Measurements from ENCODE around the gene WLS.

The WLS gene

DNA sequence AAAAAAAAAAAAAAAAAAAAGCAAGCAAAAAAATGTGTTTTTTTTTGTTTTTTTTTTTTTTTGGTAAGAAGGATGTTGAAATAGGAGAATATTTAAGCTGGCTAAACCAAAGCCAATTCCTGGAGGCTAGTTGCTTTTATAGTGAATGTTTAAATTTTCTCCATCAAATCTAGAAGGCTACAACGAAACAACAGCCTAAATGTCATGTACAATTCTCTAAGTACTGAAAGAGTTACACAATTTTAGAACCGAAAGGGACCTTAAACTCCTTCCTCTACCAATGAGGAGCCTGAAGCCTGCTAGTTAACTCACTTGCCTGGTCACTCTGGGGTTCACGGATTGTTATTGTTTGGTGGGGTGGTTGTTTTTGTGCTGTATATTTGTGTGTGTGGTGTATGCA lies 3.5 kb downstream of the WLS start:
- peak; percentile 86 for DNase-seq (ENCODE audit: low read depth)

DNA sequence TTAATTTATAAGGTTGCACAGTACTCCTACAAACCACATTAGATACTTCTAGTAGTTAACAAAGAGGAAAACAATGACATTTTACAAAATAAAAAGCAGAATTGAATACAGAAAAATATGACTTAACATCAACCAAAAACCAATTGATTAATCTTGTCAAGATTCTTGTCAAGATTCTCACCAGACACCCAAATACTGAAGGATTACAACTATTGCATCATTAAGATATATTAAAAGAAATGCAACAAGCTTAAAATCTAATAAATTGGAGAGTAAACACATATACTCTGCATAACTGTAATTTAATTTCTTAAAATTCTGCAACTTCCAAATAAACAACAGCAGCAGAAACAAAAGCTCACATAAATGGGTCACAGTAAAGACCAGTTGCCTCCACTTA lies 4.7 kb downstream of the WLS start:
- DNase-seq (ENCODE audit: low read depth), result no peak

DNA sequence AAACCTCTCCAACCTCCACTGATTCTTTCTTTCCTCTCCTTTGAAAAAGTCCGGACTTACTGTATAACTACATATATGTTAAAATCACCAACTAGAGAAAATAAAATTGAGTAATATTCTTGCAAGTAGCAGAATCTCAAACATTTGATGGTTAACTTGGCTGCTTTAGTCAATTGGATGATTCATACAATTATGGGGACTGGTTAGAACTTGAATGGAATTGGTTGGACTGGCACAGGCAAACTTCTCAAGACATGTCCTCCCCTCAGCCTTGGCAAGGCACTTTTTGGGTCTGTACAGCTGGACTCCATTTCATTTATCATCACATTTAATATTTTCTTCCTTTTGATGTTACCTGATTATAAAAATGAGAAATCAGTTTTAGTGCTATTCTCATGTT lies 6.5 kb downstream of the WLS start:
- DNase-seq (ENCODE audit: low read depth), result peak; percentile 33

DNA sequence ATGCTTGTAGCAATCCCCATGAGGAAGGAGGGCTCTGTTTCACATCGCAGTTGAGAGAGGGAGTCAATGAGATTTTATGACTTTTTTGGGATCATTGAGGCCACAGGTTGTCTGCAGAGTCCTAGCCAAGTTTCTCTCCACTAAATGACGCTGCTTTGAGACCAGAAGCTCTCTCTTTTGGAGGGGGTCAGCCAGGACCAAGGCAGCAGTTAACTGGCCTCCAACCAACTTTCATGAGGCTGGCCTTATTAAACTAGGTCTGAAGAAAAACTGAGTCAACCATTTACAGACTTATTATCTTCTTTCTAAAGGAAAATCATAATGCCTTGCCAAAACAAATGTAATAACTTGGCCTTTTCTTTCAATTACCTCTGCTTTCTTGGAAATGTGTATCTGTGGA lies 8.6 kb downstream of the WLS start:
- no peak for DNase-seq (ENCODE audit: low read depth)

DNA sequence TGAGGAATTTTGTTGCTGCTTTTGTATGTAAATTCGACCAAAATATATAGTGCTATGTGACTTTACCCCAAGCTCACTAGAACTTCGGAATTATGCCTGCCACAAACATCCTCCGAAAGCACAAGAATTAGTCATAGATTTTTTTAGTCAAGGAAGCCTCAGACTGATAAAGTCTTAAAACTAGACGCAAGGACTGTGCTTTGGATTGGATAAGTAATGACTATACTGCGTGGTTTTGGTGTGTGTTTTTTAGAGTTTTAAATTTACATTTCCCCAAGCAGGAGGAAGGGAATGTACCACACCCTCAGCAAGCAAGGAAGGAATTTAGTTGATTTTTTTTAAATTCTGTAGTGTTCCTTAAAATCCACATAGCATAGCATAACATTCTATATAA lies 10.3 kb downstream of the WLS start:
- no peak for DNase-seq (ENCODE audit: low read depth)

DNA sequence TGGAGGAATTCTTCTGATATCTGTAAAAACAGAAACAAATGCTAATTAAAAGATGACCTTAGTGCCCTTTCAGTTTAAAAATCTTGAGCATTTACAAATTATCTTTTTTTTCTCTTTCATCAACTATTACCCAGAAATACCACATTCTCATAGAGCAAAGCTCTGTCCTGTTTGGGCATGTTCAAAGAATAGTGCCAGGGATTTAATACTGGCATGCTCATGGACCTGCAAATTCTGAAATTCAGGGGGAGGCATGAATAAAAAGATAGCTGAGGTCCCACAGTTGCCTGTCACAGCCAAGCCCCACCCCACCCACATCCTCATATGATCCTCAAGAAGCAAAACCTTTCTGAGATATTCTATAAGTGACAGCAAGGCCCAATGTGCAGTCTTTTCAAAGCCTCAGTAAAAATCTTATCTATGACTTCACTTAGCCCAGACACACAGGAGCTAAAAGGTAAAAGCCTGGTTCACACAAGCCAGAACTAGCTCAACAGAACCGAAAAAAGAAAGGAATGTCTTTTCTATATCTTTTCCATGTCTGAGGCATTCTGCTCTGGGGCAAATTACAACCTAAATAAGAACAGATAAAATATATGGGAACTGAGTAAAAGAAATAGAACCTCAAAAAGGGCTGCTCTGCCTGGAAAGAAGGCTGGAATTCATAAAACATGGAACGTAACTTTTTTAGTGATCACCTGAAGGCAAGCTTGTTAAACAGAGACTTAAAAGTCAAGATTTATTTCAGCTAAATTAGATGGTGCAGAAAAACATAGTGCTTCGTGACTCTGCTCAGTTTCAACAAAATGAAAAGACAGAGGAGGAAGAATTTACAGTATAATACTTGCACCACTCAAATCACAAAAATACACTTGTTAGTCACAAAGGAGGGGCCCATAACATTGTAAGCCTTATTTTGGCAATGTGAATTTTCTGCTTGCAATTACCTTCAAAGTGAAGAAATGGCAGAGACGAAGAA lies 11.0 kb downstream of the WLS start:
- no peak for DNase-seq (ENCODE audit: low read depth)

DNA sequence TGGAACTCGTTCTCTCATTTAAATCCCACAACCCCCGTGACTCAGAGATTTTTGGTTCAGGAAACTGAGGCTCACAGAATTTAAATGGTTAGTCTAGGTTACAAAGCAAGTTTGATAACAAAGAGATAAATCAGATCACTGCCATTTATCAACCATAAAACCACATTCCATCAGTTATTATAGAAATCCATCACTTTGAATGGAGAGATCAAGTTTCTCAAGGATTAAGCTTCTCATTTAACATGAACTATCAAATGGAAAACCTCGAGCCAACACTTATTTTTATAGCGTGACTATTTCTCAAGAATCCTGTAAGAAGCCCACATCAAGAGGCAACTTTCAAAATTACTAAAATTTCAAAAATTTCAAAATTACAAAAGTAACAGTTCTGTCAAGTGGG lies 11.9 kb downstream of the WLS start:
- no peak for DNase-seq (ENCODE audit: low read depth)

DNA sequence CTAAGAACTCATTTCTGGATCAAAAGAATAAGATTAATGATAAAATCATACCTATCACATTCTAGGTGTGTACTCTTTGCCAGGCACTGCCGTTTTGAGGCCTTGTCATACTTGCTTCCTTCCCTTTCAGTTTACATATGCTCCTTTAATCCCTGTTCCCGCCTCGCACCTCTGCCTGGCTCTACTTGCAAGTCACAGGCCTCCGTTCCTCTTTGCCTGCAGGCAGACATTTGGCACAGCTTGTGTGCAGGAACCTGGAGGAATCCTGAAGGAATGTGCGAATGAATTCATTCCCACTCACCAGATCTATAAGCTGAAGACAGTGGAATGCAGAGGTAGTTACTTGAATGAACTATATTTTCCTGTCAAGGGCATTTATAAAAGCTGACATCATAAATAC lies 13.8 kb downstream of the WLS start:
- DNase-seq (ENCODE audit: low read depth), result no peak

DNA sequence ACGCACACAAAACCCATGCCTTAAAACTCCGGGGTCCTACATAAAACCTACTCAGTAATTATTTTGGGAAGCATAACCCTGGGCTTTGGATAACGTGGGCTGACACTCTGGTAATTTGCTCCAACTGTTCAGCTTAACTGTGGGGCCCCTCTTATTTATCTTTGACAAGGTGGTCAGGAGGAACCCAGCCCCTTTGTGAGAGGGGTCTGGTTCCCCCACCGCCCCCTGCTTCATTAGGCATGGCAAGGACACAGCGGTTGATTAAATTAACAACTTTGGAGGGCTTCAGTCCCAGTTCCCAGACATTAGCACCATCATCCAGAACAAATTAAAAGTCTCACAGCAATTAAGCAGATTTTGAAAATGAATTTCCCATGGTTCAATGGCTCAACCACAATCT lies 14.7 kb downstream of the WLS start:
- DNase-seq (ENCODE audit: low read depth), result no peak

DNA sequence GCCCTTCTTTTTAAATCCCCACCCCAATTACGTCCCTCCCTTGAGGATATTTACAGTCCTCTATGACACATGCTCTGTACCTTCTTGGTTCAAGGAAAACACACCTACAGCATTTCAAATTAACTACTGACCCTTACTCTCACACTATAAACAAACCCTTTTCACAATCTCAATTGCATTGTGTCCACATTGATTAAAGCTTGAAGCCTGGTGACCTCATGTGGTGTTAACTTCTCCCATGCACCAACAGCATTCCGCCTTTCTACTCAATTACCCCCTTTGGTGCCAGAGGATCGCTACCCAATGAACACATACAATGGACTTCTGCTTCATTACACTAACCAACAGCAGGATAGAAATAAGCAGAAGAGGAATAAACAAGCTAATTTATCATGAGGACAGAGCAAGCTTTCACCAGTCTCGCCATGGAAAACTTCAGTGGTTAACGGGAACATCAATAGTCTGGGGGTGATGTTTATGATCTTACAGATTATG lies 15.2 kb downstream of the WLS start:
- DNase-seq (ENCODE audit: low read depth), result no peak

DNA sequence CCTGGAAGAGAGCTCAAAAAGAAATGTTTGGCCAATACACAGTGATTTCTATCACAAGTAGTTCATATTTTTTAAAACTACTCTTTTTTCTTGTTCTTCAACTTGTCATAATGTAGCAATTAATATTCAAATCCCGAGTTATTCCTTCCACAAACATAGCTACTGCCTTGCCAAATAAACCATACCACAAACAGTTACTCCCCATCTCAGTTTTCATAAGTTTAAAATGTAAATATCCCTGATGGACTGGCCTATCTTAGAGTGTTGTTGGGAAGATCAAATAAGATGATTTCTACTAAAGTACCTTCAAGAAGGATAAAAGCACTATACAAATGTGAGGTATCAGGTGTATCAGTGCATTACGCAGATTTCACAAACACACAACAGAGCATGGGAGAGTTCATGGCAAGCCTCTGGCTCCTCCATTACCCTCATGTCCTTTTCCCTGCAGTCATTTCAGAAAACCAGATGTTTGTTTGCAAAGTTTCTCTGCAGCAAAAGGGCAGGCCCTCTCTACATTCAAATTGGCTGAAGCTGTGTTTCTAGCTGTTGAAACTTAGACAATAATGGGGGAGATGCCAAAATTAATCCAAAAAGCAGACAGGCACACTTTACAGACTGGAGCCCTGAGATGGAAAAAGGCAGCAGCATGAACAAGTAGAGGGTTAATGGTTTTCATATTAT lies 16.1 kb downstream of the WLS start:
- DNase-seq (ENCODE audit: low read depth), result peak; percentile 16

DNA sequence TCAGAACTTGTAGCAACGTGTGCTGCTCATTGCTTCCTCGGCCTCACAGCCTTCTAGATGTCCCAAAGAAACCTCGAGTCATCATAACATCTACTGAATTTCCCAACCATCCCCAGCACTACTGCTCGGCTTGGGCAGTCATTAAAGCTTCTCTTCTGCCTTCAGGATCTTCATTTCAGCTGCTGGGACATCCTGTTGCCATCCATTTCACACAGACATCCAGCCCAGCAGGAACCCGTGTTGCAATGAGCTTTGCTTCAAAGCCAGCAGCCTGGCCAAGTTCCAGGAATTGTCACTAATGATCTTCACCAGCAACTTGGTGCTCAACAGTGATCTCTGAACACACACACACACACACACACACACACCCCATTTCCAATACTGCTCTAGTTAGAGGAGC lies 18.5 kb downstream of the WLS start:
- peak; percentile 86 for DNase-seq (ENCODE audit: low read depth)

DNA sequence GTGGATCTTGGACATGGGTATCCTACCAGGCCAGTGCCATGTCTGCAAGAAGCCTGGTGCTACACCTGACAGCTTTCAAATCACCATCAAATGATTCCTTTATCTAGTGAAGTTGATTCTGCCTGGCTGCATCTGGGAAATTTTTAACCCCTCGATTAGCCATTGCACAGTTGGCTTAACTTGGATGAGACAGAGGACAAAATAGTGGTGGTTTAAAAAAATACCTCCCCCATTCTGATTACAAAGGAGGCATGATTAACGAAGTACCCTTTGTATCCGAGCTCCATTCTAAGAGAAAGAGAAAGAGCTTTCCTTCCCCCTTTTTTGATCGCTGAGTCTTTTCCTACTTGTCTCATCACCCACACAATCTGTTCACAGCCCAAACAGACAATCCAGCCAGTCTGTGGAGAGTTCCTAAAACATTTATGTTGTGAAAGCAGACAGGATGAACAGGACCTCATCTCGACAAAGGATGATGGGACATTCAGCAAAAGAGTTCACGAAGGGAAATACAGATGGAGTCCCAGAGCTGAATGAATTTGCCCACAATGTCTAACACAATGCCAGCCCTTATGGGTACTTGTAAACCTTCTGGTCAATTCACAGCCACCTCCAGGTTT lies 20.5 kb downstream of the WLS start:
- no peak for DNase-seq (ENCODE audit: low read depth)

DNA sequence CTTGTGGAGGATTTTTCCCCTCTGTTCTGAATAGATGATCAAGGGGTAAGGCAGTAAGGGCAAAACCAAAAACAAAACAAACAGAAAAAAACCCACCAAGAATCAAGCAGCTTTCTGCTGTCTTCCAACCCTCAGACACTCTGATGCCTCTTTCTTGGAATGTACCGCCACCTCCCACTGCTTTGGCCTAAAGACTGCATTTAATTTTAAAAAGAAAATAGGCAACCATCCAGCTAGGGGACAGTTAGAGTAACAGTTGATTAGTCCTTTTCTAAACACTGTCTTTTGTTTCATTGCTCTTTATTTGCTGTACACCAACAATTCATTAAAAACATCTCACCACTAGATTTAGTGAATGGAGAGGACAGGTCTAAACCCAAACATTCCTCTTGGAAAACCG lies 21.5 kb downstream of the WLS start:
- peak; percentile 44 for DNase-seq (ENCODE audit: low read depth)

DNA sequence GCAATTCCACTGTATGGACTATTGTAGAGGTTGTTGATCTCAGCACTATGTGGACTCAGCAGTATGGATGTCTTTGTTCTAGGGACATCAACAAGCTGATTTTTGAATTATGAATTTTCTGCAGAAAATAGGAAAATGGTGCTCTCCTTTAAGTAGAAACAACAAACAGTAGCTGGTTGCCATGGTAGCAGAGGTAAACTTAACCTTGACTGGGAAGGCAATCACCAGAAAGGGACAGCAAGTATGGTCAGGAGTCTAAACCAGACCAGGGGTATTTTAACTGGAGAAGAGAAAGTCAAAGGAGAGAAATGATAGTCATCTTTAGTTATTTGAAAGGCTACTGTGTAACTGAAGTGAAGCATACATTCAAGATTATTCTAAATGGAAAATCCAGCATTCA lies 22.3 kb downstream of the WLS start:
- no peak for DNase-seq (ENCODE audit: low read depth)

DNA sequence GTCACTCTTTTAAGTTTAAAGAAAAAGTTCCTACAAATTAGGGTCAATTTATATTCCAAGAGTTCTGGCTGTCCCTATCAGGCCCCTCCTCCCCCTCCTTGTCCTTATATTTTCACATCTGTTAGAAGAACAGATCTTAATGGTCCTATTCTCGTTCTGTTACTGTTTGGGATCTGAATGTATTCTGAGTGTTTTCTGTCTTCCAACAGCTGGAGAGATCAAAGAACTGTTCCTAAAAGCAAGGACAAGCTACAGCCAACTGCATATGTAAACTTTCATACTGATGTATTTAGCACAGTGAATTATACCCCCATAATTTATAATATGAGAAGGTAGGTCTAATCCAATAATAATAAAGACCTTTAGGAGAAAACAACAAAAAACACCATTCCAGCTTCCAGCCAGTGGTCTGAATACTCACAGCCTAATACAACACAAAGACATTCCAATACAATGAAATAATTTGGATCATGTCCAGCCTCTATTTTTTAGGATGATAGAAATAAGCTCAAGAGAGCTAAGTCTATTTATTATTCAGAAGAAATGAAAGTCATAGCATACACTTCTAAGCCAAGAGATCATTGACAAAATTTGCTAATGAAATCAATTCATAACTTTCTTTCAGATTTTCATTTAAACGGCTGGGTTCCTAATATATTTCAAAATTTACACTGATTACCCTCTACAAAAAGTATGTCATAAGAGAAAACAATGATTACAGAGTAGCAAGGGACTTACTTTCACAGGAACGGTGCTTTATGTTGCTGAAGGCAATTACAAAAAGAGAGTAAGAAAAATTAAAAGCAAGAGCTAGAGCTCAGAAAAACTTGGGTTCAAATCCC lies 25.3 kb downstream of the WLS start:
- no peak for DNase-seq (ENCODE audit: low read depth)

DNA sequence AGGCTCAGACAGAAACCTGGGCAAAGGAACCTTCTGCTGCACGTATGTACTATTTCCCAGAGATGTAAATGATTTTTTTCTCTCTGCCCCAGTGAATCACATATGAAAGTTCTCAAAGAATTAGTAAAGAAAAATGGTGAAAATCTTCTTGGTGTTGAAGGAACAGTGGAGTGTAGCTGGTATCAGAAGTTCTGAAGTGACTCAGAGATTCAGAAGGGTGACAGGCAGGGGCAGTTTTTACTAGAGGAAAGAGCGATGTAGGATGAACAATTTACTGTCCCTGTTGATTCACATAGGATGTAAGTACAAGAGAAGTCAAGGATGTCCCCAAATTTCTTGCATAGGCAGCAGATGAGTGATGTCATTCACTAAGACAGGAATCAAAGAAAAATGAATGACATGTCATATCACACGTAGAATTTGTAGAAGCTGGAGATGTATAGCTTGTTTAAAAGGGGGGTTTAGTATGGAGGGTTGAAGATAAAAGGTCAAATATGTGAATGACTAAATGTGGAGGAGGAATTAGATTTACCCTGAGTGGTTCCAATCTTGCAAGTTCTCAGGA lies 26.4 kb downstream of the WLS start:
- no peak for DNase-seq (ENCODE audit: low read depth)

DNA sequence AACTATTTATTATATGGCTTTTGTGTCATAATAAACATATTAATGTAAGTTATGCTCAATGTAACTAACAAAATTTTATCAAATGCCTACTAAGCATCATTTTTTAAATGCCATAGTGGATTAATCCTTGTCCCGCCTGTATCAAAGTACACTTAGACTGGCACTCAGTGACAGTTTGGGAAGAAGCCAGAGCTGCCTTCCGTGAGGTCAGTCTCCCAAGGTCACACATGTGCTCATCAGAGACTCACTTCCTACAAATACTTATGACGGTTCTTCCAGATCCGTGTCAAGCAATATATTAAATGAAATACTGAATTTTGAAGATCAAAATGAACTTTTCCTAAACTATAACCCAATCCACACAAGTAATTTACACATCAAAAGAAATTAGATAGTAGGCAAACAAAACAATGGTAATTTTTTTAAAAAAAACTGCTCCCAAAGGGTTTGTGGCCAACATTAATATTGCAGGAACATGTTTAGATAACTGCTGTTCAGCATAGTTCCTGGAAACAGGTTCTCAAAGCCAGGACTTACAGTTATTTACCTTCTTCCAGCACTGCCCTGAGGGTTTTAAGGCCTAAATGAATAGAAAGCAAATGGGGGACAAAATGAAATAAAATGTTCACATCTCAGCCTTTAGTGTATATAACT lies 27.2 kb downstream of the WLS start:
- DNase-seq (ENCODE audit: low read depth), result no peak

DNA sequence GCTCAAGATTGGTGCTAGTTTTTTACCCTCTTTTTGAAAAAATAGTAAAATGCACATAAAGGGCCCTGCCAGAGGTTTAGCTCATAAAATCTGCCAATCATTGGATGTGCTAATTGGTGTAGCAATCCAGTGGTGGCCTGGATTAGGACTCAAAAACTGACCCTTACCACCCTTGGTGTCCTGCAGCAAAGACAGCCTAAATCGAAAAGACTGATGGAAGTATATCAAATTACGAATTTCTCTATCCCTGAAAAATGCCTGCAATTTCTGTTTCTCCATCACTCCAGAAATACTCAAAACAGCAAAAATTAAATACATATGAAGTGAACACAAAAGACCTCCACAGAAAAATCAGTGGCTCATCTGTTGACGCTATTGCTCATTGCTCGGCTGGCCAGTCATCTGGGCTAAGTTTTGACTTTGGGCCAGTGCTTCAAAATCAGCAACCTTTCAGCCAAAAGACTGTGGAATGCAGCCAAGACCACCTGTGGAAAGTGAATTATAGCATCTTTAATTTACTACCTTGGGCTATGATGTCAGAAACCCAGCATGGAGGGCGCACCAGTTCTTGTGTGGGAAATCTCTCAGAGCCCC lies 30.0 kb downstream of the WLS start:
- peak; percentile 82 for DNase-seq (ENCODE audit: low read depth)

DNA sequence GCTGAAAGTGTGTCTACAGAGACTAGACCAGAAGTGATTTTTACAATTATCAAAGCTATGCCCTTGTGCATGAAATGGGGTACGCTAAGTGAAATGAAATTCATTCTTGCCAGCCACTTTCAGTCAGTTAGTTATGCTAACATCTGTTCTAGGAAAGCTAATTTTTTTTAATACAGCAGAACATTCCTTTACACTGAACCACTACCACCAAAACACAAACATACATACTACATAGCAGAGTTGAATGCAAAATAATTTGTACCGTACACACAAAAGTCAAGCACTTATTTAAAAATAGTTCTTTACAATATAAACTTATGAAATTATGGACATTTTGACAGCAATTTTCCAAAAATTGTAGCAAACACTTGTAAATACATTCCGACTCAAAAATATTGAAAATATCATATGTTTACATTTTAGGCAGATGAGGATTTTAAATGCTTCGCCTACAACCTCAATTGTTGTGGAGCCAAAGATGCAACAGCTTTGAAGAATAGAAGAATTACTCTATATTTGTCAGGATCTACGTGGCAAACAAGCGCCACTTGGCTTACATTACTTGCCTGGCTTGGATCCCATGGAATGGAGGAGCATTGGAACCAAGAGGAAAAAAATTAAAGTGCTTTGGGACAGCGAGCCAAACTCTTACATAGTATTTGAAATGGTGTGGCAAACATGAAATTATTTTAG lies 30.6 kb downstream of the WLS start:
- DNase-seq (ENCODE audit: low read depth), result peak; percentile 38
